Bone marrow (tissue), 2 donors: ENCODE data around the gene CACNA1E.

Experiments
- DNase-seq, 2 donors: peaks; one replicate each; lab custom pipeline; 2025; lab: John Stamatoyannopoulos, UW

CACNA1E gene

GRCh38 chr1:181483285-181484195, at the start of gene CACNA1E:
TSS of gene CACNA1E (plus strand) at chr1:181483517. CDS start at chr1:181483745, 228 bp downstream.
- no peak for DNase-seq

GRCh38 chr1:181433931-181434330, 49.4 kb upstream of the CACNA1E start:
- no peak for DNase-seq

GRCh38 chr1:181438013-181438412, 45.3 kb upstream of the CACNA1E start:
- DNase-seq = no peak

- DNase-seq = no peak
Measured at GRCh38 chr1:181440510-181440909, 42.8 kb upstream of the CACNA1E start.

GRCh38 chr1:181442181-181442525, 41.2 kb upstream of the CACNA1E start:
- no peak for DNase-seq

- no peak for DNase-seq
Measured at GRCh38 chr1:181443231-181443853, 40.0 kb upstream of the CACNA1E start.

- no peak for DNase-seq
Measured at GRCh38 chr1:181445436-181445835, 37.9 kb upstream of the CACNA1E start.

GRCh38 chr1:181448461-181448860, 34.9 kb upstream of the CACNA1E start:
- DNase-seq = no peak

GRCh38 chr1:181451661-181452230, 31.6 kb upstream of the CACNA1E start:
- no peak for DNase-seq

- no peak for DNase-seq
Measured at GRCh38 chr1:181452746-181453145, 30.6 kb upstream of the CACNA1E start.

- DNase-seq = no peak
Measured at GRCh38 chr1:181453541-181454201, 29.6 kb upstream of the CACNA1E start.

GRCh38 chr1:181456551-181456950, 26.8 kb upstream of the CACNA1E start:
- no peak for DNase-seq

- no peak for DNase-seq
Measured at GRCh38 chr1:181458419-181458818, 24.9 kb upstream of the CACNA1E start.

GRCh38 chr1:181459067-181459466, 24.2 kb upstream of the CACNA1E start:
- DNase-seq = no peak

- DNase-seq = no peak
Measured at GRCh38 chr1:181469829-181470228, 13.5 kb upstream of the CACNA1E start.

- no peak for DNase-seq
Measured at GRCh38 chr1:181475580-181475979, 7.7 kb upstream of the CACNA1E start.

GRCh38 chr1:181476581-181476980, 6.7 kb upstream of the CACNA1E start:
- DNase-seq = no peak

- no peak for DNase-seq
Measured at GRCh38 chr1:181478306-181478705, 5.0 kb upstream of the CACNA1E start.

GRCh38 chr1:181479137-181479745, 4.1 kb upstream of the CACNA1E start:
- peak in 1 of 2 donors; percentile 2 for DNase-seq

GRCh38 chr1:181482001-181482430, 1.3 kb upstream of the CACNA1E start:
- DNase-seq = no peak

GRCh38 chr1:181482521-181483284, 614 bp upstream of the CACNA1E start:
- no peak for DNase-seq
